ENCODE measurements around the gene HSPA2.
A peak's percentile ranks its signal among the peaks of the same experiment; 100 is the strongest.

The HSPA2 gene

DNA sequence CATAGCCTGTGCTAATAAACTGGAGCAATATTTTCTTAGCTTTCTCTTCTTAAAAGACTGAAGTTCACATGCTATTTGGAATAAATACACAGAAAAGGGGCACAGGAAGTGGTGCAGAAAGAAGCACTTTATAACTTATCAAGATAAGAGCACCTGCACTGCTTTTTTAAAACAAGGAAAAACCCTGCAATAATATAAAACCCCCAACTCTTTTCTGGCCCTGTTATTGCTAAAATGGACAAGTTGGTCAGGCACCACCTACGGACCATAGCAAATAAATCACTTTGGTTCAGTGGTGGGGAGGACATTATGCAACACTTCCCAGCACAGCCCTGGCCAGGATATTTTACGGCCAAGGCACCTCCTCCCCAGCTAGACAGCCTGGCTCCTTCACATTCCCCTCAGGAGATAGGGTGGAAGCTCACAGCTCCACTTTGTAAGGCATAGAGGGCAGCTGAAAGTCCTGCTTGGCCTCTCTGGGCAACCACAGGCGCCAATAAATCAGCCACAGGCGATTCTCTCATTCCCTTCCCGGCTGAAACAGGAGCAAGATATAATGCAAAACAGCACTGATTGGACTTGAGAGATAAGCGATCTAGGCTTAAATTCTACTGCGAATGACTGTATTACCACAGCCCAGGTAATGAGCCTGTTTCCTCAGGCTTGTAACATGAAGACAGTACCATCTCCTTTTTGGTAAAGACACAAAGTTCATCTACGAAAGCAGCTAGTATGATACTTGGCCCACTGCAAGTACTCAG lies 39.0 kb upstream of the HSPA2 start:
- TF ChIP-seq CTCF (IDR thresholded peaks at IDR 0.05; ENCODE audit: low read depth, low read length) = no peak

GRCh38 chr14:64502456-64502855 lies 38.1 kb upstream of the HSPA2 start:
- TF ChIP-seq CTCF (IDR thresholded peaks at IDR 0.05; ENCODE audit: low read depth, low read length) = no peak
- H3K4me3 ChIP-seq (ENCODE audit: low read depth, low read length) = peak overlapping the region; percentile 72

More for the DNA sequence above, 39.0 kb upstream of the HSPA2 start:
- H3K4me3 ChIP-seq (ENCODE audit: low read depth, low read length) = peak overlapping the region; percentile 72

GRCh38 chr14:64502887-64503433 lies 37.6 kb upstream of the HSPA2 start:
- H3K4me3 ChIP-seq (ENCODE audit: low read depth, low read length) = peak overlapping the region; percentile 72
- TF ChIP-seq CTCF (IDR thresholded peaks at IDR 0.05; ENCODE audit: low read depth, low read length) = 0 out of 2 replicates have a peak, but pooled peaks have one; percentile 1

- no peak for TF ChIP-seq CTCF (IDR thresholded peaks at IDR 0.05; ENCODE audit: low read depth, low read length)
These were observed 36.9 kb upstream of the HSPA2 start, which contains the start of gene ZBTB25 for GRCh38 chr14:64503434-64504309. Gene ZBTB25, minus strand, starts transcription at chr14:64503838. Its CDS starts 13,305 bp downstream, at chr14:64490533.

DNA sequence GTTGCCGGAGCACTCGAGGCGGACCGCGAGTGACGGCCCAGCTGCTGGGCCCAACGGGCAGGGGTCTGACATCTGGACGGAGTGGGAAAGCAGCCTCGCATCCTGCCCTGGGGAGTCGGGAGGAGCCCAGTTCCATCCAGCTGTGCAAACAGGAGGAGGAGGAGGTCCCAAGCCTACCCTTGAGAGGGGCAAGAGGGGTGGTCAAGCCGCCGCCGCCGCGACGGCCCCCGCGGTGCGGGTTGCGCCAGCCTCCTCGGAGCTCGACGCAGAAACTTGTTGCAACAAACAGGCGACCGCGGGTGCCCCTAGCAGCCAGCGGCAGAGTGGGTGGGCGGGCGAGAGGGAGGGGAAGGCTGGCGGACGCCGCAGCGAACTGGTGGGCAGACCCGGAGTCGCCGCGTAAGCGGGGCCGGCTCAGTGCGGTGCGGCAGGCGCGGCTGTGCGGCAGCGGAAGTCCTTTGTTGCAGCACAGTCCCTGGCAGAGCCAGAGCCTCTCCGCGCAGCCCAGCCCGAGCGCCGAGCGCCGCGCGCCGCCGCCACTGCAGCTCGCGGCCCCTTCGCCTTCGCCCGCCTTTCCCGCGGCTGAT lies 36.1 kb upstream of the HSPA2 start, which contains the start of gene ZBTB1:
TSS of gene ZBTB1 (plus strand) at position 461 of the 587 bp plus-strand sequence. CDS start 16,735 bp downstream, outside the sequence.
- TF ChIP-seq CTCF (IDR thresholded peaks at IDR 0.05; ENCODE audit: low read depth, low read length) = no peak
- H3K4me3 ChIP-seq (ENCODE audit: low read depth, low read length) = peak within 1 kb of the TSS; percentile 72

More at GRCh38 chr14:64503434-64504309, 36.9 kb upstream of the HSPA2 start, which contains the start of gene ZBTB25:
- peak within 1 kb of the TSS; percentile 72 for H3K4me3 ChIP-seq (ENCODE audit: low read depth, low read length)

- no peak for TF ChIP-seq CTCF (IDR thresholded peaks at IDR 0.05; ENCODE audit: low read depth, low read length)
- peak overlapping the region; percentile 72 for H3K4me3 ChIP-seq (ENCODE audit: low read depth, low read length)
These were observed 35.4 kb upstream of the HSPA2 start for GRCh38 chr14:64504897-64505794.
